ENCODE results near the gene VSIG8. TPM values are rescaled to one million over a fixed set of nuclear protein-coding genes. Genes with fewer than 3 reads are reported as not detected.

VSIG8 gene
- total RNA-seq, 1 donor from 2014 or later: not detected

- H3K27ac Mint-ChIP-seq (ENCODE audit: unreplicated experiment): no peak overlapping the region
Measured at GRCh38 chr1:159827102-159827490, 35.4 kb downstream of the VSIG8 start.

DNA sequence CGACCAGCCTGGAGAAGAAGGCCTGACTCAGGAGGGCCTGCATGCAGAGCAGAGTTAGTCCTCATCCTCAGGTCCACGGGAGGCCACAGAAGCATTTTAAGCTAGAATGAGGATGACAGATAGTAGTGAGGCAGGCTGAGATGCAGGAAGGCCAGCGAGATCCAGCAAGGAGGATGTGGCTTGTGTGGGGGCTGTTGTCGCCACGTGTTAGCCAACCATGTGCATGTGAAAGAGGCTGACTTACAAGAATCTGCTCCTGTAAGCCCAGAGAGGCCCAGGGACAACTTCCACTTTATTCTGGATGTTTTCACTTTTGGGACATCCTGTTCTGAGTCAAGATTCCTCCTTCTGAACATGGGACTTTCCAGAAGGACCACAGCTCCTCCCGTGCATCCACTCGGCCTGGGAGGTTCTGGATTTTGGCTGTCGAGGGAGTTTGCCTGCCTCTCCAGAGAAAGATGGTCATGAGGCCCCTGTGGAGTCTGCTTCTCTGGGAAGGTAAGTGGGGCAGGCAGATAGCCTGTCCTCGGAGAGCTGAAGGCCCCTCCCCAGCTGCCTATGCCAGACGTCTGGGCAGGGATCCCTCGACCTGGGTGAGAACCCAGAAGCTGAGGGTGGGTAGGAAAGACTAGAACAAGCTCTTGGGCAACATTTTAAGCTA, 35.9 kb downstream of the VSIG8 start, which contains the start of gene SLAMF8:
SLAMF8 (plus strand) TSS at position 433 of the 661 bp plus-strand sequence; CDS start at position 459, 26 bp downstream.
- H3K27ac Mint-ChIP-seq (ENCODE audit: unreplicated experiment): no peak within 1 kb of the TSS

More at GRCh38 chr1:159827102-159827490, 35.4 kb downstream of the VSIG8 start:
- no peaks in the 10 kb centered on the region for H3K36me3 Mint-ChIP-seq (ENCODE audit: low read depth)
- peaks cover 38% of the 10 kb centered on the region for H3K27me3 Mint-ChIP-seq (ENCODE audit: low read depth)
- H3K4me1 Mint-ChIP-seq: peaks cover 3% of the 10 kb centered on the region
- DNase-seq (ENCODE audit: low read depth, low spot score): no peak
- H3K9me3 Mint-ChIP-seq: no peaks in the 10 kb centered on the region
- no peak overlapping the region for H3K4me3 Mint-ChIP-seq
- TF ChIP-seq, protein P1, sequence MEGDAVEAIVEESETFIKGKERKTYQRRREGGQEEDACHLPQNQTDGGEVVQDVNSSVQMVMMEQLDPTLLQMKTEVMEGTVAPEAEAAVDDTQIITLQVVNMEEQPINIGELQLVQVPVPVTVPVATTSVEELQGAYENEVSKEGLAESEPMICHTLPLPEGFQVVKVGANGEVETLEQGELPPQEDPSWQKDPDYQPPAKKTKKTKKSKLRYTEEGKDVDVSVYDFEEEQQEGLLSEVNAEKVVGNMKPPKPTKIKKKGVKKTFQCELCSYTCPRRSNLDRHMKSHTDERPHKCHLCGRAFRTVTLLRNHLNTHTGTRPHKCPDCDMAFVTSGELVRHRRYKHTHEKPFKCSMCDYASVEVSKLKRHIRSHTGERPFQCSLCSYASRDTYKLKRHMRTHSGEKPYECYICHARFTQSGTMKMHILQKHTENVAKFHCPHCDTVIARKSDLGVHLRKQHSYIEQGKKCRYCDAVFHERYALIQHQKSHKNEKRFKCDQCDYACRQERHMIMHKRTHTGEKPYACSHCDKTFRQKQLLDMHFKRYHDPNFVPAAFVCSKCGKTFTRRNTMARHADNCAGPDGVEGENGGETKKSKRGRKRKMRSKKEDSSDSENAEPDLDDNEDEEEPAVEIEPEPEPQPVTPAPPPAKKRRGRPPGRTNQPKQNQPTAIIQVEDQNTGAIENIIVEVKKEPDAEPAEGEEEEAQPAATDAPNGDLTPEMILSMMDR (conservative IDR thresholded peaks at IDR 0.05): no peak

DNA sequence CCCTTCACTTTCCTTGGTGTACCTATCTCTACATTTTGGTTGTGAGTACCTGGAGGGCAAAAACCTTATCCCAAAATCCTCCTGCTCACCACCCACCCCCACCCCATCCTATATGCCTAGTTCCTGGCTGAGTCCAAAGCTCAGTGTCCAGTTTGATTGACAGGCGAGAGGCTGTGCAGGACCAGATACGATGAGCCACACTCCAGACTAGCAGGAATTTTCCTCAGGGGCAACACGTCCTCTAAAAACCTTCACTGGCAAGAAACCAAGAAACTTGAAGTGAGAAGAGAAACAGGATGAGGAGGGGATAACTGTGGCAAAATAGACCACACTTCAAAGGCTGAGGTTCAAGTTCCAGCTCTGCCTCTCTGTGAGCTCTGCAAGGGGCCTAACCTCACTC, 36.9 kb downstream of the VSIG8 start:
- H3K4me1 Mint-ChIP-seq: no peaks in the 10 kb centered on the region
- no peak overlapping the region for H3K4me3 Mint-ChIP-seq
- no peaks in the 10 kb centered on the region for H3K36me3 Mint-ChIP-seq (ENCODE audit: low read depth)
- DNase-seq (ENCODE audit: low read depth, low spot score): no peak
- no peaks in the 10 kb centered on the region for H3K9me3 Mint-ChIP-seq
- no peak overlapping the region for H3K27ac Mint-ChIP-seq (ENCODE audit: unreplicated experiment)
- TF ChIP-seq, protein P1 (conservative IDR thresholded peaks at IDR 0.05): no peak
- peaks cover 50% of the 10 kb centered on the region for H3K27me3 Mint-ChIP-seq (ENCODE audit: low read depth)

More for the DNA sequence above, 35.9 kb downstream of the VSIG8 start, which contains the start of gene SLAMF8:
- TF ChIP-seq, protein P1 (conservative IDR thresholded peaks at IDR 0.05): no peak
- H3K36me3 Mint-ChIP-seq (ENCODE audit: low read depth): no peaks in the 10 kb centered on the region
- H3K4me3 Mint-ChIP-seq: no peak within 1 kb of the TSS
- H3K4me1 Mint-ChIP-seq: peaks cover under 1% of the 10 kb centered on the region
- no peaks in the 10 kb centered on the region for H3K9me3 Mint-ChIP-seq
- H3K27me3 Mint-ChIP-seq (ENCODE audit: low read depth): peaks cover 41% of the 10 kb centered on the region
- no peak for DNase-seq (ENCODE audit: low read depth, low spot score)

DNA sequence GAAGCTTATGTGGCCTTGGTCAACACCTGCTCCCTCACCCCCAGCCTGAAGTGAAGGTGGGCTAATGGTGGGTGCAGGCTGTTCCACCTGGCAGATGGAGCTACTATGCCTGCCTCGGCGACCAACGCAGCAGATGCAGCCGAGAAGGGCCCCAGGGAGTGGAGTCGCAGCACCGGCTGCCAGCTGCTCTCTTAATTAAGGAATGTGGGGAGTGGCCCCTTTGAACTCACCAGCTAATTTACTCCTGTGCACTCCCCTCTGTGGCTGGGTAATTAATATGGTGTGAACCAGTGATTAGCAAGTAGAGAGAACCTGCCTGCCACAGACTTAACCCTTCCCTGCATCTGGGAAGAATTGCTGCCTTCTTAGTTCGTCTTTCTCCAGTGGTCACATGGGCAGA, 39.1 kb downstream of the VSIG8 start:
- no peak overlapping the region for H3K27ac Mint-ChIP-seq (ENCODE audit: unreplicated experiment)
- H3K36me3 Mint-ChIP-seq (ENCODE audit: low read depth): no peaks in the 10 kb centered on the region
- no peak overlapping the region for H3K4me3 Mint-ChIP-seq
- H3K9me3 Mint-ChIP-seq: no peaks in the 10 kb centered on the region
- TF ChIP-seq, protein P1 (conservative IDR thresholded peaks at IDR 0.05): no peak
- H3K4me1 Mint-ChIP-seq: no peaks in the 10 kb centered on the region
- H3K27me3 Mint-ChIP-seq (ENCODE audit: low read depth): peaks cover 50% of the 10 kb centered on the region
- no peak for DNase-seq (ENCODE audit: low read depth, low spot score)

- H3K27ac Mint-ChIP-seq (ENCODE audit: unreplicated experiment): no peak overlapping the region
- H3K27me3 Mint-ChIP-seq (ENCODE audit: low read depth): peaks cover 50% of the 10 kb centered on the region
- no peaks in the 10 kb centered on the region for H3K4me1 Mint-ChIP-seq
- TF ChIP-seq, protein P1 (conservative IDR thresholded peaks at IDR 0.05): no peak
- H3K4me3 Mint-ChIP-seq: no peak overlapping the region
- H3K36me3 Mint-ChIP-seq (ENCODE audit: low read depth): no peaks in the 10 kb centered on the region
- no peak for DNase-seq (ENCODE audit: low read depth, low spot score)
- no peaks in the 10 kb centered on the region for H3K9me3 Mint-ChIP-seq
Measured at GRCh38 chr1:159821171-159821867, 41.1 kb downstream of the VSIG8 start.

All from neural crest cell (in vitro differentiated cells).